HG02798 (cell line): Measurements from ENCODE around the gene RCSD1.
"Not testable (repeated sequence)": the region's sequence is repeated elsewhere in the genome, so short reads cannot be mapped to it uniquely, and the experiment has no call there.

Source experiments
- ATAC-seq: cut with Tn5 transposase; IDR thresholded peaks from one replicate; pipeline ENCODE4 v1.9.1; 2021; ENCODE audit warnings: mild to moderate bottlenecking; ENCODE audit not compliant: unreplicated experiment, poor library complexity

Gene RCSD1

DNA sequence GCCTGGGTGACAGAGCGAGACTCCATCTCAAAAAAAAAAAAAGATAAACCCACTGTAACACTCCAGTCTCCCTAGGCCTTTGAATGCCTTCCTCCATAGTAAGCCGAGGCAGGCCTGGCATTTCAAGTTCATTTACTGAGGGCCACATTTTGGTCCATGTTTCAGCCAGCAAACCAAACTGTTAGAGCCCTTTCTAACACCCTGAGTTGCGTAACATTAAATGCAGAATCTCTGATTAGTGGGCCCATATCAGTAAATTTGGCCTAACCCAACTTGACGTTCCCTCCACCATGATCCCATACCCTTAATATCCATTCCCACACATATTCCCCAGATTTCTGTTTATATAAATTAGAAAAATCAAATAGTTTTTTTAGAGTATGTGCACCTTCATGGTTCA is 104.2 kb downstream of the RCSD1 start:
- ATAC-seq, result no peak

DNA sequence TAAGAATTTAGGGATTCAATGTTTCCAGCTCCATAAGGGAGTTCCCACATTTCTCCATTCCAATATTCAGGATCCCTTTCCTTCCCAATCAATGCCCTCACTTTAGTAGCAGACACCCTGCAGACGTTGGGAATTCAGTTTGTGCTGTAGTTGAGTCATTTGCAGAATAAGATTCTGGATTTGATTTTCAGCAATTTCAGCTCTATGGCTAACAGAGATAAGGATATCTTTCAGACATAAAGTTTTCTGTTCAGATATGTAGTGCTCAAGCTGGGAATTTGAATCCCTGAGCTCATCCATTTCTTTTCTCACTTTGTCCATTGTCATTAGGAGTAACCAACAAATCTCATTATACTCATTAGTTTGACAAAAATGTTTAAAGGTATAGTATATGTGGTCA is 104.8 kb downstream of the RCSD1 start:
- no peak for ATAC-seq

DNA sequence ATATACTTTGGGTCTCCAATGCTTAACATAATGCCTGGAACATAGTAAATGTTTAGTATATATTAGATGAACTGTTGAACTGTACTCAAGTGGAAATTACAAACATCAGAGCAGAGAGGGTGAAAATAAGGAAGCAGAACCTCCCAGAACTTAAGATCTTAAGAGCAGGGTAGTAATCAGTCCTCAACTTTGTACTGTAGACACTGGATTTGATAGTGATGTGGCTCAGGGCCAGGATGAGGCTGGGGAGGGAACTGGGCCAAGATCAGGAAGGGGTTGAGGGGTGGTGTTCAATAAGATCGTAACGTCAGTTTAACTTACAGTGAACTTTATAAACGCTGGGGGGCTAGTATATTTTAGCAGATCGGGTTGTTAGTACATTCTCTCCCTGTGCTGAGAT is 107.1 kb downstream of the RCSD1 start:
- no peak for ATAC-seq

DNA sequence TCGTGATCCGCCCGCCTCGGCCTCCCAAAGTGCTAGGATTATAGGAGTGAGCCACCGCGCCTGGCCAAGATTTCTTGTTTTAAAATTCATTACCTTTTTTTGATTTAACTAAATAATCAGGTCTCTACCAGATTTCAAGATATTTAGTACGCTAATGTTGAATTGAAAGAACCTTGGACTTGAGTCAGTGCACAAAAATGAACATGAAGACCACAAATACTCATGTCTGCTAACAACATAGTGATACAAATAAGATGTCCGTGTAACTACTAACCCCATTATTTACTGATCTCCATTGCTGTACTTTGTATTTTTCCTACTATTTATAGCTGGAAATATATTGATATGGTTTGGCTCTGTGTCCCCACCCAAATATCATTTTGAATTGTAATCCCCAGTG is 108.1 kb downstream of the RCSD1 start:
- ATAC-seq, result no peak

DNA sequence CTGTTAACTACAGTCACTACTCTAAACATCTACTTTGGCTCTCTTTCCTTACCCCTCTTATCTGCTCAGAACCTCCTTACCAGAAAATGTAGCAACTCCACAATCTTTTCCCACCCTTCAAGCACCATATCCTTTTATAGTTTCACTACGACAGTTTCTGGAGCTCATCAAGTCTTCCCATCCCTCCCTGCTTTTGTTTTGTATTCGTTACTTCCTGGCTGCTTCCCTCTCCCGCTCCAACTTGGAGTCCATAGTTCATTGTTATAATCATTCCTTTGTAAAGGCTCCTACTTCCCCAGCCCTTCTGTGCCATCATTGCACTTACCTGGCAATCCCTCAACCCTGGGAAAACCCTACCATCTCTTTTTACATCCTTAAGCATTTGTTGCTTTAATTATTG is 109.7 kb downstream of the RCSD1 start:
- ATAC-seq, result no peak

DNA sequence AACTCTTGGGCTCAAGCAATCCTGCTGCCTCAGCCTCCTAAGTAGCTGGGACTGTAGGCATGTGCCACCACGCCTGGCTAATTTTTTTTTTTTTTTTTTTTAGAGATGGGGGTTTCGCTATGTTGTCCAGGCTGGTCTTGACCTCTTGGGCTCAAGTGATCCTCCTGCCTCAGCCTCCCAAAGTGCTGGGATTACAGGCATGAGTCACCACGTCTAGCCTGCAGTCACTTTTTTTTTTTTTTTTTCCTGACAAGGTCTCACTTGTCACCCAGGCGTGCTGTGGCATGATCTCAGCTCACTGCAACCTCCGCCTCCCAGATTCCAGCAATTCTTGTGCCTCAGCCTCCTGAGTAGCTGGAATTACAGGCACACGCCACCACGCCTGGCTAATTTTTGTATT is 111.1 kb downstream of the RCSD1 start:
- ATAC-seq, result not testable (repeated sequence)

GRCh38 chr1:167742392-167743057 is 112.5 kb downstream of the RCSD1 start:
- not testable (repeated sequence) for ATAC-seq

DNA sequence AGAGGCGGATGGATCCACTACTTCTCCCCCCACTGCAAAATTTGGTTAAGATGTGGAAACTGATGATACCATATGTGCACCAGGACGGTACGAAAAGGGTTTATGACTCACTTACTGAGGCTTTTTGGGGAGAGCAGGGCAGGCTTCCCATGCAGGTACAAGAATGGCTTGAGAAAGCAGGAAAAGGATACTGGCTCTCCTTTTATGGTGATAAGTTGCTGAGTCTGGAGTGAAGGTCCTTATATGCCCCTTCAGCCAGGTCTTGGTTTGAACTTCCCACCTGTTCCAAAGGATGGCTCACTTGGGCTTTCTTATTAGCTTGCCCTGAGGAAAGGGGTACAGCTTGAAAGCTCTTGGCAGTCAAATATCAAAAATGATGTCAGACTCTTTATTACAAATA is 114.9 kb downstream of the RCSD1 start:
- no peak for ATAC-seq

- no peak for ATAC-seq
Measured at GRCh38 chr1:167746013-167746672, 116.1 kb downstream of the RCSD1 start.

- no peak for ATAC-seq
Measured at GRCh38 chr1:167746988-167747655, 117.1 kb downstream of the RCSD1 start.

- no peak for ATAC-seq
Measured at GRCh38 chr1:167747988-167748387, 118.0 kb downstream of the RCSD1 start.

DNA sequence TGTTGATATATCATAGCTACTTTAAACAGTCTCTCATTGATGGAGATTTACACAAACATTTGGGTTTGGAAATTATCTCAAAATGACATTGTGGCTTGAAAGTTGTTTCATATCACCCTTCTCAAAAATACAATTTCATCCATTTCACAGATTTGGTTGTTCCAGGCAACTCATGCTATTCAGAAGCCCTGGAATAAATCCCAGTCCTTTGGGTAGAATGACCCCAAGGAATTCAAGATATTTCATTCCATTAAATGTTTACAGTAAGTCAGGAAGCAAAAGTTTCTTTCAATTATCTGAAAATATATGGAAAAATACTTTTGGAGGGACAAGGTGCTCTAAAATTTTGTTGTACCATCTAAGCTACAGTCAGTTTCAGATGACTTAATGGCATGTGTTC is 118.9 kb downstream of the RCSD1 start:
- no peak for ATAC-seq

- ATAC-seq, result no peak
Measured at GRCh38 chr1:167749741-167750140, 119.7 kb downstream of the RCSD1 start.

DNA sequence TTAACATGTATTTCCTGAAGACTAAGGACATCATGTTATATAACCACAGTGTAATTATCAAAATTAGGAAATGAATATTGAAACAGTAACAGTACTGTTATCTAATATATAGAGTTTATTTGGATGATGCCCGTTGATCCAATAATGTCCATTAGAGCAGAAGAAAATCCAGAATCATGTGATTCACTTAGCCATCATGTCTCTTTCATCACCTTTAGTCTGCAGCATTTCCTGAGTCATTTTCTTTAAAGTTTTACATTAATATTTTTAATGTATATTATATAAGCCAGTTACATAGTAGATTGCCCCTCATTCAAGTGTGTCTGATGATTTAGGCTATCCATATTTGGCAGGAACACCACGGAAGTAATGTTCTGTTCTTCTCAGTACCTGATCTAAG is 120.6 kb downstream of the RCSD1 start:
- no peak for ATAC-seq

GRCh38 chr1:167751676-167752075 is 121.6 kb downstream of the RCSD1 start:
- no peak for ATAC-seq

- no peak for ATAC-seq
Measured at GRCh38 chr1:167752219-167752985, 122.4 kb downstream of the RCSD1 start.

- no peak for ATAC-seq
Measured at GRCh38 chr1:167755654-167756053, 125.6 kb downstream of the RCSD1 start.
